Hepatocyte (in vitro differentiated cells): ENCODE measurements around the gene AURKAIP1. TPM values are rescaled to one million over a fixed set of nuclear protein-coding genes. Genes with fewer than 3 reads are reported as not detected.

Experiments
- DNase-seq: peaks from one replicate; pipeline ENCODE4 v3.0.0-alpha.2; 2016; ENCODE audit warnings: low spot score
- H2AFZ ChIP-seq: fragments of 200-600 bp; sonication (generic); 2 replicates; pipeline ENCODE4 v1.6.0; 2016; ENCODE audit warnings: antibody characterized with exemption, mild to moderate bottlenecking
- H3K27ac ChIP-seq: fragments of 200-600 bp; sonication (generic); 2 replicates; pipeline ENCODE4 v1.5.1; 2016; ENCODE audit warnings: mild to moderate bottlenecking
- H3K27me3 ChIP-seq: fragments of 200-600 bp; sonication (generic); 2 replicates; pipeline ENCODE4 v1.6.1; 2016
- H3K36me3 ChIP-seq: fragments of 200-600 bp; sonication (generic); replicated peaks from 2 replicates; pipeline ENCODE4 v1.5.1; 2016; ENCODE audit warnings: low read depth; ENCODE audit not compliant: insufficient read depth
- H3K4me1 ChIP-seq: fragments of 200-600 bp; sonication (generic); 2 replicates; pipeline ENCODE4 v1.5.1; 2016; ENCODE audit warnings: mild to moderate bottlenecking, moderate library complexity; ENCODE audit not compliant: insufficient read depth
- H3K4me2 ChIP-seq: fragments of 200-600 bp; sonication (generic); 2 replicates; pipeline ENCODE4 v1.6.0; 2016
- H3K4me3 ChIP-seq: fragments of 200-600 bp; sonication (generic); 2 replicates; pipeline ENCODE4 v1.5.1; 2016; ENCODE audit warnings: mild to moderate bottlenecking
- H3K79me2 ChIP-seq: fragments of 200-600 bp; sonication (generic); 2 replicates; pipeline ENCODE4 v1.6.0; 2017; ENCODE audit warnings: mild to moderate bottlenecking
- H3K9me2 ChIP-seq: fragments of 200-600 bp; sonication (generic); replicated peaks from 2 replicates; pipeline ENCODE4 v1.6.0; 2017; ENCODE audit warnings: mild to moderate bottlenecking; ENCODE audit not compliant: insufficient read depth
- H3K9me3 ChIP-seq: fragments of 200-600 bp; sonication (generic); 2 replicates; pipeline ENCODE4 v1.5.1; 2016; ENCODE audit warnings: low read depth, mild to moderate bottlenecking
- H4K20me1 ChIP-seq: fragments of 200-600 bp; sonication (generic); 2 replicates; pipeline ENCODE4 v1.6.0; 2016; ENCODE audit warnings: mild to moderate bottlenecking; ENCODE audit not compliant: insufficient read depth, poor library complexity, severe bottlenecking
- CTCF ChIP-seq: fragments of 200-600 bp; sonication (generic); IDR thresholded peaks from 2 replicates; pipeline ENCODE4 v1.5.1; 2016; ENCODE audit warnings: antibody characterized with exemption, mild to moderate bottlenecking; ENCODE audit not compliant: poor library complexity
- EZH2 ChIP-seq: fragments of 200-600 bp; sonication (generic); IDR thresholded peaks from 2 replicates; pipeline ENCODE4 v1.6.1; 2016; ENCODE audit warnings: antibody characterized with exemption, mild to moderate bottlenecking, borderline replicate concordance
- EZH2phosphoT487 ChIP-seq: fragments of 200-600 bp; sonication (generic); IDR thresholded peaks from one replicate; pipeline ENCODE4 v1.6.1; 2018; ENCODE audit warnings: antibody characterized with exemption, mild to moderate bottlenecking, low read depth, moderate library complexity; ENCODE audit not compliant: unreplicated experiment, severe bottlenecking
- WGBS: methylation state at CpG from one replicate; pipeline ENCODE4 v1.1.6; 2016; ENCODE audit warnings: low lambda C conversion rate; ENCODE audit errors: missing lambda C conversion rate; 5-methylcytosine and 5-hydroxymethylcytosine counted together
- polyA plus RNA-seq: library from polyadenylated mRNA; unstranded; fragments of >200 nt; fragmentation: Nextera tagmentation; extraction: Ambion mirVana; gene quantifications from 2 replicates; pipeline ENCODE4 v1.2.1, GENCODE V29; 2016
- total RNA-seq: library from RNA; depleted of rRNA; stranded (reverse); fragments of >200 nt; gene quantifications from 2 replicates; pipeline ENCODE4 v1.2.3, GENCODE V29; 2014

Gene AURKAIP1
- total and polyA plus RNA-seq, 2 experiments from 2014 or later: 92.9 to 238 TPM

- WGBS: 96% methylated on average over 7 of the region's 7 CpGs
- H3K79me2 ChIP-seq: peaks cover 72% of the 10 kb centered on the region
- H3K4me3 ChIP-seq: no peak overlapping the region
- no peaks in the 10 kb centered on the region for H4K20me1 ChIP-seq
- peaks cover 34% of the 10 kb centered on the region for H3K4me1 ChIP-seq
- no peaks in the 10 kb centered on the region for H3K36me3 ChIP-seq
- no peaks in the 10 kb centered on the region for H3K27me3 ChIP-seq
- H3K4me2 ChIP-seq: peak overlapping the region; percentile 92
- no peaks in the 10 kb centered on the region for H3K9me3 ChIP-seq
- DNase-seq: no peak
- TF ChIP-seq CTCF: no peak
- TF ChIP-seq EZH2: no peak
- TF ChIP-seq EZH2phosphoT487: no peak
- no peaks in the 10 kb centered on the region for H3K9me2 ChIP-seq
- peak overlapping the region; percentile 33 for H3K27ac ChIP-seq
- no peak overlapping the region for H2AFZ ChIP-seq
These were observed 26.5 kb upstream of the AURKAIP1 start for GRCh38 chr1:1401457-1402010.

- H3K79me2 ChIP-seq: peaks cover 69% of the 10 kb centered on the region
- TF ChIP-seq EZH2 (no peak), CTCF (no peak), EZH2phosphoT487 (no peak)
- WGBS: 88% methylated on average over 22 of the region's 22 CpGs
- H3K4me1 ChIP-seq: peaks cover 28% of the 10 kb centered on the region
- H4K20me1 ChIP-seq: no peaks in the 10 kb centered on the region
- DNase-seq: peak; percentile 38
- H3K9me3 ChIP-seq: no peaks in the 10 kb centered on the region
- no peak overlapping the region for H2AFZ ChIP-seq
- no peaks in the 10 kb centered on the region for H3K27me3 ChIP-seq
- H3K4me3 ChIP-seq: peak overlapping the region; percentile 48
- H3K27ac ChIP-seq: peak overlapping the region; percentile 83
- H3K36me3 ChIP-seq: no peaks in the 10 kb centered on the region
- no peaks in the 10 kb centered on the region for H3K9me2 ChIP-seq
- peak overlapping the region; percentile 92 for H3K4me2 ChIP-seq
These were observed 25.8 kb upstream of the AURKAIP1 start for GRCh38 chr1:1400576-1401456.

- TF ChIP-seq EZH2 (no peak), EZH2phosphoT487 (no peak), CTCF (no peak)
- Histone ChIP-seq H3K9me3 (no peaks in the 10 kb centered on the region), H3K4me1 (peaks cover 26% of the 10 kb centered on the region), H3K27ac (peak overlapping the region; percentile 83), H3K79me2 (peaks cover 69% of the 10 kb centered on the region), H4K20me1 (no peaks in the 10 kb centered on the region), H3K36me3 (no peaks in the 10 kb centered on the region), H3K9me2 (no peaks in the 10 kb centered on the region), H3K4me3 (peak overlapping the region; percentile 48), H2AFZ (peak overlapping the region; percentile 15), H3K27me3 (no peaks in the 10 kb centered on the region), H3K4me2 (peak overlapping the region; percentile 92)
- WGBS: 9% methylated on average over 31 of the region's 34 CpGs
- DNase-seq: no peak
These were observed 25.0 kb upstream of the AURKAIP1 start for GRCh38 chr1:1399872-1400575.
